Measurements from ENCODE around the gene E4F1. TPM values are rescaled to one million over a fixed set of nuclear protein-coding genes. Genes with fewer than 3 reads are reported as not detected.
A peak's percentile ranks its signal among the peaks of the same experiment; 100 is the strongest.

E4F1 gene
- total and polyA plus RNA-seq, 9 of the 15 experiments (the other 6 are each of a cell fraction or from before 2014, with no cell fraction given) = 0.48 to 94.9 (median 20.4) TPM

DNA sequence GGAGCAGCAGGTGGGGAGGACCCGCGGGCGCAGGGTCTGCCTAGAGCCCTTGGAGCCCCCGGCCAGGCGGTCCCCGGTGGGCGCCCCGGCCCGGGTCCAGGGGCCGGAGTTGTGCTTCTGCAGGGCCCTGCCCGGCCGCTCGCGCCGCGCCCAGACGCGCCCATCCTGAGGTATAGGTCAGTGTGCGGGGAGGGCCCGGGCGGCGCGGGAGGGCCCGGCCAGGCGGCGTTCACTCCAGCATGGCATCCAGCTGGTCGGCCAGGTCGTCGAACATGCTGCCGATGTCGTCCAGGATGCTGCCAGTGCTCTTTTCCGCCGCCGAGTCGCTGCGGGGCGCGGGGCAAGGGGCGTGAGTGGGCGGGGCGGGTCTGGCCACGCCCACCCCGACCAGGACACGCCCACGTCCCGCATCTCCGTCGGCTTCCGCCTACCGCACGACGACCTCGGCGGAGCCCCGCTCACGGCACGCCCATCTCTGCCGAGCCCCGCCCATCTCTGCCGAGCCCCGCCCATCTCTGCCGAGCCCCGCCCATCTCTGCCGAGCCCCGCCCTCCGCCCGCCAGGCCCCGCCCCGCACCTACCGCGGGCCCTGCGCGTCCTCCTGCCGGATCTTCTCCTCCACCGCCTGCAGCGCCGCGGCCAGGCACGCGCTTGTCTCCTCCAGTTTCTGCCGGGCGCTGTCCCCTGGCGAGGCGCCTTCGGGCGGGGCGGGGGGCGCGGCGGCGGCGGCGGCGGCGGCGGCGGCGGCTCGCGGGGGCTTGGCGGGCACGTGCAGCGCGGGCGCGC is 44.9 kb upstream of the E4F1 start (continued):
- TF ChIP-seq, protein P1, sequence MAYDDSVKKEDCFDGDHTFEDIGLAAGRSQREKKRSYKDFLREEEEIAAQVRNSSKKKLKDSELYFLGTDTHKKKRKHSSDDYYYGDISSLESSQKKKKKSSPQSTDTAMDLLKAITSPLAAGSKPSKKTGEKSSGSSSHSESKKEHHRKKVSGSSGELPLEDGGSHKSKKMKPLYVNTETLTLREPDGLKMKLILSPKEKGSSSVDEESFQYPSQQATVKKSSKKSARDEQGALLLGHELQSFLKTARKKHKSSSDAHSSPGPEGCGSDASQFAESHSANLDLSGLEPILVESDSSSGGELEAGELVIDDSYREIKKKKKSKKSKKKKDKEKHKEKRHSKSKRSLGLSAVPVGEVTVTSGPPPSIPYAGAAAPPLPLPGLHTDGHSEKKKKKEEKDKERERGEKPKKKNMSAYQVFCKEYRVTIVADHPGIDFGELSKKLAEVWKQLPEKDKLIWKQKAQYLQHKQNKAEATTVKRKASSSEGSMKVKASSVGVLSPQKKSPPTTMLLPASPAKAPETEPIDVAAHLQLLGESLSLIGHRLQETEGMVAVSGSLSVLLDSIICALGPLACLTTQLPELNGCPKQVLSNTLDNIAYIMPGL (CRISPR knock-in tag; IDR thresholded peaks at IDR 0.05) = peak; percentile 71; the same call in 1 of the 2 replicates
- TF ChIP-seq, protein P2, sequence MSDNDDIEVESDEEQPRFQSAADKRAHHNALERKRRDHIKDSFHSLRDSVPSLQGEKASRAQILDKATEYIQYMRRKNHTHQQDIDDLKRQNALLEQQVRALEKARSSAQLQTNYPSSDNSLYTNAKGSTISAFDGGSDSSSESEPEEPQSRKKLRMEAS (CRISPR knock-in tag; IDR thresholded peaks at IDR 0.05) = peak; percentile 88
- TF ChIP-seq POLR2G (IDR thresholded peaks at IDR 0.05; ENCODE audit: low read depth, low read length) (peak; percentile 73), SLC30A9 (CRISPR knock-in tag; IDR thresholded peaks at IDR 0.05) (no peak), EGR1 (conservative IDR thresholded peaks at IDR 0.05) (peak; percentile 77), RNF2 (IDR thresholded peaks at IDR 0.05) (0 out of 2 replicates have a peak, but pooled peaks have one; percentile 43), TEAD4 (IDR thresholded peaks at IDR 0.05; ENCODE audit: low read length) (0 out of 2 replicates have a peak, but pooled peaks have one; percentile 5), TEAD4 (CRISPR knock-in tag; IDR thresholded peaks at IDR 0.05; ENCODE audit: borderline replicate concordance) (no peak), FIP1L1 (IDR thresholded peaks at IDR 0.05; ENCODE audit: low read depth, low read length, poor library complexity, severe bottlenecking) (peak; percentile 23), PRMT5 (CRISPR knock-in tag; IDR thresholded peaks at IDR 0.05) (peak; percentile 76; the same call in 1 of the 2 replicates), SP1 (CRISPR knock-in tag; IDR thresholded peaks at IDR 0.05) (peak; percentile 95), HDAC1 (IDR thresholded peaks at IDR 0.05) (no peak), CCNT2 (IDR thresholded peaks at IDR 0.05; ENCODE audit: borderline replicate concordance, extremely low read depth, insufficient read length, low read depth, low read length) (peak; percentile 81), ZNF263 (CRISPR knock-in tag; IDR thresholded peaks at IDR 0.05; ENCODE audit: borderline replicate concordance) (no peak)
- TF ChIP-seq, protein P3, sequence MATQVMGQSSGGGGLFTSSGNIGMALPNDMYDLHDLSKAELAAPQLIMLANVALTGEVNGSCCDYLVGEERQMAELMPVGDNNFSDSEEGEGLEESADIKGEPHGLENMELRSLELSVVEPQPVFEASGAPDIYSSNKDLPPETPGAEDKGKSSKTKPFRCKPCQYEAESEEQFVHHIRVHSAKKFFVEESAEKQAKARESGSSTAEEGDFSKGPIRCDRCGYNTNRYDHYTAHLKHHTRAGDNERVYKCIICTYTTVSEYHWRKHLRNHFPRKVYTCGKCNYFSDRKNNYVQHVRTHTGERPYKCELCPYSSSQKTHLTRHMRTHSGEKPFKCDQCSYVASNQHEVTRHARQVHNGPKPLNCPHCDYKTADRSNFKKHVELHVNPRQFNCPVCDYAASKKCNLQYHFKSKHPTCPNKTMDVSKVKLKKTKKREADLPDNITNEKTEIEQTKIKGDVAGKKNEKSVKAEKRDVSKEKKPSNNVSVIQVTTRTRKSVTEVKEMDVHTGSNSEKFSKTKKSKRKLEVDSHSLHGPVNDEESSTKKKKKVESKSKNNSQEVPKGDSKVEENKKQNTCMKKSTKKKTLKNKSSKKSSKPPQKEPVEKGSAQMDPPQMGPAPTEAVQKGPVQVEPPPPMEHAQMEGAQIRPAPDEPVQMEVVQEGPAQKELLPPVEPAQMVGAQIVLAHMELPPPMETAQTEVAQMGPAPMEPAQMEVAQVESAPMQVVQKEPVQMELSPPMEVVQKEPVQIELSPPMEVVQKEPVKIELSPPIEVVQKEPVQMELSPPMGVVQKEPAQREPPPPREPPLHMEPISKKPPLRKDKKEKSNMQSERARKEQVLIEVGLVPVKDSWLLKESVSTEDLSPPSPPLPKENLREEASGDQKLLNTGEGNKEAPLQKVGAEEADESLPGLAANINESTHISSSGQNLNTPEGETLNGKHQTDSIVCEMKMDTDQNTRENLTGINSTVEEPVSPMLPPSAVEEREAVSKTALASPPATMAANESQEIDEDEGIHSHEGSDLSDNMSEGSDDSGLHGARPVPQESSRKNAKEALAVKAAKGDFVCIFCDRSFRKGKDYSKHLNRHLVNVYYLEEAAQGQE (IDR thresholded peaks at IDR 0.05; ENCODE audit: borderline replicate concordance) = peak; percentile 63
- TF ChIP-seq, protein P3 (CRISPR knock-in tag; IDR thresholded peaks at IDR 0.05; ENCODE audit: low read depth) = 0 out of 2 replicates have a peak, but pooled peaks have one; percentile 24
- TF ChIP-seq, protein P4, sequence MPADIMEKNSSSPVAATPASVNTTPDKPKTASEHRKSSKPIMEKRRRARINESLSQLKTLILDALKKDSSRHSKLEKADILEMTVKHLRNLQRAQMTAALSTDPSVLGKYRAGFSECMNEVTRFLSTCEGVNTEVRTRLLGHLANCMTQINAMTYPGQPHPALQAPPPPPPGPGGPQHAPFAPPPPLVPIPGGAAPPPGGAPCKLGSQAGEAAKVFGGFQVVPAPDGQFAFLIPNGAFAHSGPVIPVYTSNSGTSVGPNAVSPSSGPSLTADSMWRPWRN (IDR thresholded peaks at IDR 0.05; ENCODE audit: low read depth) = no peak

Measured in K562 (cell line).